A204.1 (cell line): ENCODE measurements around the gene SMPD2.

Experiments used
- FAIRE-seq: peaks from 2 replicates; lab custom pipeline; 2012; peaks lifted over from hg19 to GRCh38; lab: Jason Lieb, UNC

The SMPD2 gene

GRCh38 chr6:109461733-109462526 is 21.4 kb downstream of the SMPD2 start:
- FAIRE-seq = no peak

- no peak for FAIRE-seq
Observed at GRCh38 chr6:109465772-109466171, 25.2 kb downstream of the SMPD2 start.

- no peak for FAIRE-seq
Observed at GRCh38 chr6:109466212-109466923, 25.8 kb downstream of the SMPD2 start.

DNA sequence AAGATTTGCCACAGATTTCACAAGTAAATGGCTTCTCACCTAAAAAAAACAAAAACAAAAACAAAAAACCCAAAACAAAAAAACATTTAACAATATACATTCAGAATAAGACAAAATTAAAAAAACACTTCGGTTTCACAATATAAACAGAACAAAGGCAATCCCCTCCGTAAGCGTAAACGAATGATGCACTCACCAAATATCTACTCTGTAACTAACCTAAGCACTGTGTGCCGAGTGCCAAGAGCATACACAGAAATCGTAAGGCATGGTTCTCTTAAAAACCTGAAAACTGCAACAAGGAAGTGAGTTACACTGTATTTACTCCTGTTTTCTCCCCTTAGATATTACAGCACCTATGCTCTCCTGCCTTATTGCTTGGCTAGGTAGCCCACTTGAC is 27.2 kb downstream of the SMPD2 start:
- FAIRE-seq = no peak

- no peak for FAIRE-seq
Observed at GRCh38 chr6:109469591-109470189, 29.2 kb downstream of the SMPD2 start.

GRCh38 chr6:109471105-109471810 is 30.7 kb downstream of the SMPD2 start:
- no peak for FAIRE-seq

DNA sequence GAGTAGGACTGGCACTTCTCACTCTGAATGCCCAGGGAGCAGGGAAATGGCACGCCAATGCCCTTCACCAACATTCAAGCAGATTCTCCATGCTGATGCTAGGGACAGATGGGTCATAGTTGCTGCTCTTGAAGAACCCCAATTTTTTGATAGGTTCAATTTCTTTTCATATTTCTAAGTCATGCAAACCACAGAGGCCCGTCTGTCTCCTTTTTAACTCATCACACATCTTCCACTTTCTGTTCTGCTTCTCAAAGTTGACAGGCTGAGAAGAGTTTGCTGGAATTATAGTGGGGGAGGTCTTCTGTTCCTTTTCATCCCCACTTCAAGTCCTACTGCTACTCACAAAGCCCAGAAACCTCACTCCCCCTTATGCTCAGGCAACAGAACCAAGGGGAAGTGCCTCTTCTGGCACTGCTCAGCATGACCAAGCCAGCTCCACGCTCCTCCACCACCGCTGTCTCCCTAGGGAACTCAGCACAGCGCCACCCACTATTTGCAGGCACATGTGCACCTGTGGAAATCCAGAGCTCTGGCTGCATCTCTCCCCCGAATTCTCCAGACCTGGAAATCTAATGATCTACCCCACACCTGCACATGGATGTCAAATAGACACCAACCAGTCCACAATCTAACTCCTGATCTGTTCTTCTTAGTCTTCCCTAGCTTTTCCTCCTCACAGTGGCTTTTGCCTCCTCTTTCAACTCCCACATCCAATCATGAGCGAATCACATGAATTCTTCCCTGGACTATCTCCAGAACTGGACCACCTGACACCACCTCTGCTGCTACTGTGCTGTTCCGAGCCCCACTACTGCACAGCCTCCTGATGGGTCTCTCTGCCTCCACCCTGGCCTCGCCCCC is 31.8 kb downstream of the SMPD2 start:
- no peak for FAIRE-seq

- FAIRE-seq = no peak
Observed at GRCh38 chr6:109473120-109473519, 32.6 kb downstream of the SMPD2 start.

- FAIRE-seq = no peak
Observed at GRCh38 chr6:109474995-109475394, 34.5 kb downstream of the SMPD2 start.

DNA sequence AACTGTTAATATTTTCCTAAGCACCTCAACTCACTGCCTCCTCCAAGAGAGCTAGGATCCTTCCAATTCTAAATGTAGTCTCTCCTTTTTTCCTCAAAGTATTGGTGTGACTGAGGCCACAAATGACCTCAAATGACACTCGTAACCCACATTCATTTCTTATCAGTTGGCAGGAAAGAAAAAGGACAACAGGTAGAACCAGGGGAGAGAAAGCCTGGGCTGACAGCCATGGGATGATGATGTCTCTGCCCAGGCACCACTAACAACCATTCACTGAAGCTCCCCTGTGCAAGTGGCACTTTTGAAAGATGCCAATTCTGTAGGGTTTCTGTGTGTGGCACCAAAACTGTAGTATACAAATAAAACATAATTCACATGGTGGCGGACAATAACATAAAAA is 35.1 kb downstream of the SMPD2 start:
- no peak for FAIRE-seq

DNA sequence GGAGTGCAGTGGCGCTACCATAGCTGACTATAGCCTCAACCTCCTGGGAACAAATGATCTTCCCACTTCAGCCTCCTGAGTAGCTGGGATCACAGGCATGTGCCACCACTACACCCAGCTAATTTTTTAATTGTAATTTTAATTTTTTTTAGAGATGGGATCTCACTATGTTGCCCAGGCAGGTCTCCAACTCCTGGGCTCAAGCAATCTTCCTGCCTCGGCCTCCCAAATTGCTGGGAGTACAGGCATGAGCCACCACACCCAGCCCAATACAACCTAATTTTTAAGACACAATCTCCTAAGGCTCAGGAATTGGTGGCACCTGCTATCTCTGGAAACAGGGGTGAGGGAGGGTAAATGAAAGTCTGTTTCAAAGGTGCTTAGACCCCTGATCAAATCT is 36.7 kb downstream of the SMPD2 start:
- no peak for FAIRE-seq

- no peak for FAIRE-seq
Observed at GRCh38 chr6:109477725-109478124, 37.2 kb downstream of the SMPD2 start.

DNA sequence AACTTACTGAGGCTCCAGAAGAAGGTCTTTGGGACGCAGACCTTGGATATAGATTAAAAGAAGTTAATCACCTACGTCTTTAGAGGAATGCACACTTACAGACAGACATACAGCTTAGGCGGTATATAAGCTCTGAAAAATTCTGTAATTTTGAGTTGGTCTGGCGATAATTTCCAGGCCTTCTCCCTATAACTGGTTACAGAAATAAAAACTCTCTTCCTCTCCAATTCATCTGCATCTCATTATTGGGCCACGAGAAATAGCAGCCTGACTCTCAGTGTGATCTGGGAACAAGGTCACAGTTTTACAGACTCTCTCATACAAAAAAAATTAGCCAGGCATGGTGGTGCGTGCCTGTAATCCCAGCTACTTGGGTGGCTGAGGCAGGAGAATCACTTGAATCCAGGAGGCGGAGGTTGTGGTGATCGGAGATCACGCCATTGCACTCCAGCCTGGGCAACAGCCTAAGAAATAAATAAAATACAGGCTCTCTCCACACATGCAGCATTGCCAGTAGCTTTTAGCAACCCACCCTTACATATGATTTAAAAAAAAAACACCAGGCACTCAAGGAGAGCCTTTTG is 37.8 kb downstream of the SMPD2 start:
- no peak for FAIRE-seq

DNA sequence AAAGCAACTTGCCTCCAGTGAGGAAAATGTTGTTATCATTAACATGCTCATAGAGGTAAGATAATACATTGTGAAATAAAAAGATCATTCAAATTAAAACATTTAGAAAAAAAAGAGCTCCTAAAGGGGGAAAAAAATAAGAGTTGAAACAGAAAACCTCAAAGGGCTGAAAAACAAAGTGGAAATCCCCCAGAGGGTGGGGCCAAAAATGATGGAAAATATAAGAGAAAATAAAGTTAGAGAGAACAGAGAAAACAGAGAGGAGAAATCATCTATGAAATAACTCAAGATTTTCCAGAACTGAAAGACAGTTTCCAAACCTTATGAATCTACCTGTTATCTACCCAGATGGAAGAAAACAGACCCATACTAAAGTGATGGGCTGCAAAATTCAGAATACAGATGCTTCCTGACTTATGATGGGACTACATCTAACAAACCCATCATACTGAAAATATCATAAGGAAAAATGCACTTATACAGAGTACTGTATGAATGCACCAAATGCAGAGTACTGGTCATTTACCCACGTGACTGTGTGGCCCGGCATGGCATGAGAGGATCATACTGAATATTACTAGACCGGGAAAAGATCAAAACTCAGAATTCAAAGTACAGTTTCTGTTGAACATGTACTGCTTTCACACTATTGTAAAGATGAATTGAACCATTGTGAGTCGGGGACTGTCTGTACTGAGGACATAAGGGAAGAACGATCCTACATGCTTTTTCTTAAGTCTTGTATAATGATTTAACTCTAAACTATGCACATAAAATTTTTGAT is 38.5 kb downstream of the SMPD2 start:
- no peak for FAIRE-seq

DNA sequence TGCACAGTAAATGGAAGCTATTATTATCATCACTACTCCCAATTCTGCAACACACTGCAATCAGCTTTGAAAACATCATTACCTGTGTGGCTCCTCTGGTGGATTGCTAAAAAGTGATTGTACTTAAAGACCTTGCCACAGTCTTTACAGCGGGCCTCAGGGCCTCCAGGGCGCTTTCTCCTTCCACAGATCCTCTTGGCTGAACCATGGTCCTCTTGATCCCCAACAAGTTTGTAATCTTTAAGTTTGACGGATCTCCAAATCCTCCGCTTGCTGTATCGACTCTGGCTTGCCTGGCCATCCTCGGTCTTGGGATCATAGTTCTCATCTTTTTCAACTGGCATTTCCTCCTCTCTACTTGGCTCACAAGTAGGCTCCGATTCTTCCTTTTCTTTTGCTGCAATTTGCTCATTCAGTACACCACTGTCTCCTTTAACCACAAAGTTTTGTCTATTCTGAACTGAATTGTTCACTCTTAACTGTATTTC is 40.5 kb downstream of the SMPD2 start:
- no peak for FAIRE-seq

DNA sequence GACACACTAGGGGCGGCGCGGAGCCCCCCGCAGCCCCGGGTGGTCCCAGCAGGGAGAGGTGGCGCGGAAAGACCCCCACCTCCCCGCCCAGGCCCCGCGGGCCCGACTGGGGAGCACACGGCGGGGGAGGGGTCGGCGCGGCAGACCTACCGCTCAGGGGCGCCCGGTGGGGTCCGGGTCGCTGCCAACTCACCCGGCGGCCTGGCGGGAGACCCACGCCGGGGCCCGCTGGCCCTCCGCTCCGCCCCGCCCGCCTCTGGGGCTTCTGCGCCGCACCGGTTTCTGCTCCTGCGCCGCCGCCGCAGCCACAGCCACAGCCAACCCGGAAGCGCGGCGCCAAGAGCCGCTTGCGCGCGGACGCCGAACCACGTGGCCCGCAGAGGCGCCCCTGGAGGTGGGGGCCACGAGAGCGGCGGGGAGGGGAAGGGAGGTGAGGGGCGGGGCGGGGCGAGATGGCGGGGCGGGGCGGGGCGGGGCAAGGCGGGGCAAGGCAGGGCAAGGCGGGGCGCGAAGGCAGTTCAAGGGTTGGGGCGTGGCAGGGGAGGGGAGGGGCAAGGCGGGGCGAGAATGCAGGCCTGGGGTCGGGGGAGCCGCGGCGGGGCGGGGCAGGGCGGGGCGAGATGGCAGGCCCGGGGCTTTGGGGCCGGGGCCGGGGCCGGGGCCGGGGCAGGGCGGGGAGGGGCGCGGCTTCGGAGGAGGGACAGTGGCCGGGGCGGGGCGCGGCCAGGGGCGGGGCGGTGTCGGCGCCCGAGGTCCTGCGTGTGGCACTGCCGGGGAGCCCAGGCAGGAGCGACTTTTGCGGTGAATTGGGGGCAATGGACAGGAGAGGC is 42.6 kb downstream of the SMPD2 start, which contains the start of gene ZBTB24:
TSS of gene ZBTB24 (minus strand) at position 315 of the 830 bp plus-strand sequence. CDS start 1,193 bp downstream, outside the sequence.
- FAIRE-seq = no peak

GRCh38 chr6:109483735-109484057 is 43.2 kb downstream of the SMPD2 start:
- FAIRE-seq = no peak

- FAIRE-seq = no peak
Observed at GRCh38 chr6:109484122-109484521, 43.6 kb downstream of the SMPD2 start.

- FAIRE-seq = no peak
Observed at GRCh38 chr6:109485266-109485935, 44.9 kb downstream of the SMPD2 start.
